ENCODE measurements around the gene BRD3OS.

Gene BRD3OS

GRCh38 chr9:134034215-134035040 is 9.1 kb downstream of the BRD3OS start:
- no peak for DNase-seq (ENCODE audit: low spot score)

- DNase-seq (ENCODE audit: low spot score), result no peak
Measured at GRCh38 chr9:134035041-134036039, 10.1 kb downstream of the BRD3OS start.

DNA sequence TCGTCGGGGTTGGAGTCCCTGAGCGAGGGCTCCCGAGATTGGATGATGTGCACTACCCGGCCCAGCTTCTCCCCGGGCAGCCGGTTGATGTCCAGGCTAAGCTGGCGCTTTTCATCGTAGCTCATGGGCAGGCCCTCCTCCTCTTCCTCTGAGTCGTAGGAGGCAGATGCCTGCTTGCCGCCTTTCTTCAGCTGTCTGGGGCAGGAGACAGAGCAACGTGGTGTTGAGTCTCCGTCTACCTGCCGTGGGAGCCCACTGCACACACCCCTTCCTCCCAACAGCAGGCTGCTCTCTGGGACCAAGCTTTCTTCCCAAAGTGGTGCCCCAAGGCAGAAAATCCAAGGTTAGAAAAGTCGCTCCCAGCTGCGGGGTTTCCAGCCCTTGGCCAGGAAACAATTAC is 10.8 kb downstream of the BRD3OS start:
- no peak for DNase-seq (ENCODE audit: low spot score)

- DNase-seq (ENCODE audit: low spot score), result no peak
Measured at GRCh38 chr9:134037641-134038040, 12.4 kb downstream of the BRD3OS start.

GRCh38 chr9:134039386-134040175 is 14.3 kb downstream of the BRD3OS start:
- DNase-seq (ENCODE audit: low spot score), result no peak

- no peak for DNase-seq (ENCODE audit: low spot score)
Measured at GRCh38 chr9:134040176-134040565, 14.9 kb downstream of the BRD3OS start.

DNA sequence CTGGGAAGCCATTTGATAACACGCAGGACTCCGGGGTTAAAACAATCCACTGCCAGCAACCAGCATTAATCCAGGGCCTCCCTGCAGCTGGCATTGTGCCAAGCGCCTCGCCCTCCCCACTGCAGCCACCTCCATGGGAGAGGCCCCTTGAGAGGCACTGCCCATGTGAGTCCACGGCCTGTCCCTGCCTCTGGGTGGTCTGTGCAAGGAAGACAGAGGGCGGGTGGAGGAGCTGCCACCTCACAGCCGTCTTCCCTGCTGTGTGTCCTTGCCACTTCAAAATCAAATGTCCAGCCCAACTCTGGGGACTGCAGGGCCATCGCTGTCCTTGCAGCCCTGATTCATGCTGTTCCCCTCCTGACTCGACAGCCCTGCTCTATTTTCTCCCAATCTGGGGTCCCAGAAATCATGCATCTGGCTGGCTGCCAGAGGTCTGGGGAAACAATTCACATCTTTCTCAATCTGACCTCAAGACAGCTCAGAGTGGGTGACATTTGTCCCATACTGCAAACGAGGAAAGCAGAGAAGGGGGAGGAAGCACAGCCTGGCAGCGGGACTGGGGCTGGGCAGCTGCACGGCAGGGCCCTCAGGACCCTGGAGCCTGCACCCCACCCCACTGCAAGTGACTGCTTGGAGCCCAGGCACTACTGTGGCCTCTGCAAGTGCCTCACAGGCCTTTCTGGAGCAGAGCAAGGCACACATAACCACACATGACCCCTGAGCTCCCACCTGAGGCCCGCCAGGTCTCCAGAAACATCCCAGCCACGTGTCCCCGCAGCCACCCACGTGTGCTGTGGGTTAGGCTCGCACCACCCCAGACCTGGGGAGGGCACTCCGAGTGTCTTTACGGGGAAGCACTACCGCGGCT is 15.7 kb downstream of the BRD3OS start:
- no peak for DNase-seq (ENCODE audit: low spot score)

- no peak for DNase-seq (ENCODE audit: low spot score)
Measured at GRCh38 chr9:134041649-134041962, 16.3 kb downstream of the BRD3OS start.

GRCh38 chr9:134043531-134043988 is 18.3 kb downstream of the BRD3OS start:
- DNase-seq (ENCODE audit: low spot score), result no peak

- no peak for DNase-seq (ENCODE audit: low spot score)
Measured at GRCh38 chr9:134044944-134045343, 19.7 kb downstream of the BRD3OS start.

DNA sequence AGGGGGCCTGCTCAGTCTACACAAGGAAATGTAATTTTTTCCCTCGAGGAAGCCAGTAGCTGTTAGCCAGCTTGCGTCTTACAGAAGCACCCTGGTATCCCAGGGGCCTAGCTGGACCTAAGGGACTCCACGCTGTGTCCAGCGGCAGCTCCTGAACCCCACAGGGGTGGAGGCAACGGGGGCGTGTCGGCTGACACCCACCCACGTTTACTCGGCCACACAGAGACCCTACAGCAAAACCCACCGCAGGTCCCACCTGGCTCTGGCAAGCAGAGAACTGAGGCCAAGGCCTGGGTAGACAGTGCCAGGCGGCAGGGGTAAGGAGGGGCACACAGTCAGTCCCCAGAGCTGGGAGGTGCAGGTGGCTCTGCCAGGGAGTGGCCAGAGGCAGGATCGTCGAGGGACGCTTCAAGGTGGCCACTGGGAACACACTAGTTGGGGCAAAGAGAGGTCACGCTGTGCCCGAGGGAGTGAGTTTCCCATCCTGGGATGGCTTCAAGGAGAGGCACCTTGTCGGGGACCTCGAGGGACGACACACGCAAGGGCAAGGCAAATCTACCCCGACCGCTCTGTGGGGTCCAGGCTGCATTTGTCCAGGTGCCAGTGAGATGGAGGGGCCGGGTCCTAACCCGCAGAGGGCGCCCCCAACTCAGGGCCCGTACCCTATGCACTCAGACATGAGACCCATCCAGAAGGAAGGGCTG is 20.7 kb downstream of the BRD3OS start:
- no peak for DNase-seq (ENCODE audit: low spot score)

DNA sequence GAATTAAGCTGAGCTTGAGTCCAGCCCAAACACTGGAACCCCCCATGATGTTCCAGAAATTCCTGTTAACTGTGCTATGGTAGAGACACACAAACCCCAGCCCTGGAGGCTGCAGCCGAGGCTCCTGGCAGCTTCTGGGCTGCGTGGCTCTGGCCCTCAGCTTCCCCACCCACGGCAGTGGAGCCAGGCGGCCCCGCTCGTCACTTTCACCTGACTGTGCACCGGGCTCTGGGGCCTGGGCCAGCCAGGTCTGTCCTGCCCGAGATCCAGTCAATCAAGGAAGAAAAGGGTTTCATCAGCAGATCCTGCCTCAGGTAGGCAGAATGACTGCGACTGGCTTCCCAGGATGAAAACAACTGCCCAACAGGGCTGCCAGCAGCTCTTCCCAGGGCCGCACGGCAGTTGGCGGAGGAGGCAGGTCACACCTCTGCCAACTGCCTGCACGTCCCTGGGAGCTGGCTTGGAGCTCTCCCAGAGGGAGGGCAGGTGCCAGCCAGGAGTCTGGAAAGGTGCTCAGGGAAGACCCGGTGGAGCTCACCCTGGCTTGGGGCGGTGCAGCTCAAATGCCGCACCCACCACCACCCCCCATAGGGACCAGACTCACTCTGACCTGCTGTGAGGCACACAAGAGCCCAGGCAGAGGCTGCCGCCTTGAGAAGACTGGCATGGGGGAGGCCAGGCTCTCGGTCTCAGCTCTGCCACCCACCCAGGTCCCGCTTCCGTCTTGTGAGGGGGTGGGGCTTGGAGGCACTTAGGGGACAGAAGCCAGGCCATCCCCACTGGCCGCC is 21.8 kb downstream of the BRD3OS start:
- DNase-seq (ENCODE audit: low spot score), result no peak

DNA sequence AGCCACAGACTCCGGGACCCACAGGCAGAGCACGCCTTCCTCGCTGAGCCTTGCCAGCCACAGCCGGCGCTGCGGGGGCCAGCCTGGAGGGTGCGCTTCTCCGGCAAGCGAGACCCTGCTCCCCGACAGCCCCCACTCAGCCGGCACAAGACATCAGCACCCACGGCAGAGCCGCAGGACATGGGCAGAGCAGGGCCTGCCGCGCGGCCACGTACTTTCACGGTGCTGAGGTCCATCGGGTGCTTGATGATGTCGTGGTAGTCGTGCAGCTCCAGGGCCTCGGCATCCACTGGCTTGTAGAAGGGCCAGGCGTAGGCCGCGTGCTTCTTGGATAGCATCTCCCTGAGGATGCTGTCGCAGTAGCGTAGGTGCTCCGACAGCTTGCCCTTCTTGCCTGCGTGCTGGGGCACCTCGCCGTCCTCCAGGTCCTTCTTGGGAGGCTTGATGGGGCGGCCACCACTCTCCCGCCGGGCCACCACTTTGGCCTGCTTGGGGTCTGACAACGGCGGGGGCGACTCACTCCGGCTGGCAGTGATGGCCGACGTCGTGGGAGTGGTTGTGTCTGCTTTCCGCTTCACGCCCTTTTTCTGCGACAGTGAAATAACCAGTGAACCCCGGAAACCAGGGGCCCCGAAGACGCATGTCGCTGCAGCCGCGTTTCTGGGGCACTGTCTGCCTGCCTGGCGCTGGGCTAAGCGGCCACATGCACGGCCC is 22.7 kb downstream of the BRD3OS start:
- DNase-seq (ENCODE audit: low spot score), result no peak

DNA sequence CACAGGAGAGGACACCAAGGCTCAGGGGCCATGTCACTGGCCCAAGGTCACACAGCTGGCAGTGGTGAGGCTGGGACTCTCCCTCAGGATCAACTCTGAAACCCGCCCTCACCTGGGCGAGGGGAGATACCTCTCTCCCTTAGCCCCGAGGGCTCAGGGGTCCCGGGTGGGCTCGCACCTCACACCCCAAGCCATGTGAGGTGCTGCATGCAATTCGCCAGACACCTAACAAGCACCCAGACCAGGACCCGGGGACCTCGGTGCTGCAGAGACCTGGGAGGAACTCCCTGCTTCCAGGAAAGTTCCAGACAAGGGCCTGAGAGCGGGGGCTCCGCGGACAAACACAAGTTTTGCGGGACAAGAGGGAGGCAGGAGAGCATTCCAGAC is 23.3 kb downstream of the BRD3OS start:
- DNase-seq (ENCODE audit: low spot score), result no peak

GRCh38 chr9:134049236-134049635 is 24.0 kb downstream of the BRD3OS start:
- no peak for DNase-seq (ENCODE audit: low spot score)

GRCh38 chr9:134049772-134050588 is 24.7 kb downstream of the BRD3OS start:
- DNase-seq (ENCODE audit: low spot score), result no peak

- no peak for DNase-seq (ENCODE audit: low spot score)
Measured at GRCh38 chr9:134050726-134051125, 25.4 kb downstream of the BRD3OS start.

- no peak for DNase-seq (ENCODE audit: low spot score)
Measured at GRCh38 chr9:134051319-134051718, 26.0 kb downstream of the BRD3OS start.
